SK-N-SH (cell line): ENCODE data around the gene INPPL1. TPM values are rescaled to one million over a fixed set of nuclear protein-coding genes. Genes with fewer than 3 reads are reported as not detected.

Experiments
- CTCF ChIA-PET: fragments of 300-600, 350-600 bp; formaldehyde crosslinking; extraction: SDS; loops from one replicate; lab custom pipeline; 2021; lab: Yijun Ruan, JAX
- POLR2A ChIA-PET: fragments of 350-600 bp; sonication (Branson Sonifier 250); formaldehyde crosslinking; extraction: SDS; loops from one replicate; lab custom pipeline; 2020; ENCODE audit warnings: antibody characterized with exemption, inconsistent platforms; lab: Yijun Ruan, JAX
- DNase-seq: peaks from one replicate; pipeline ENCODE4 v3.0.0; 2012
- H2AFZ ChIP-seq: fragments of 200-600 bp; sonication (generic); 2 replicates; pipeline ENCODE4 v1.8.1; 2016; ENCODE audit warnings: antibody characterized with exemption, mild to moderate bottlenecking, low read depth
- H3F3A ChIP-seq: fragments of 200-600 bp; sonication (generic); replicated peaks from 2 replicates; pipeline ENCODE3; 2016; ENCODE audit warnings: antibody characterized with exemption, mild to moderate bottlenecking; ENCODE audit not compliant: insufficient read depth
- H3K27ac ChIP-seq, 2 experiments: fragments of 200-500 bp in 1 of 2; fragments of 200-600 bp in 1 of 2; sonication (Bioruptor generic) in 1 of 2; sonication (generic), shearing (Covaris generic) in 1 of 2; 2 replicates each; pipeline versions ENCODE4 v1.5.1 to v1.6.1; 2014 to 2016; ENCODE audit warnings: low read depth in 2 of 2, inconsistent platforms in 1 of 2, low read length in 1 of 2, mild to moderate bottlenecking in 1 of 2, mixed read lengths in 1 of 2
- H3K27me3 ChIP-seq: fragments of 200-600 bp; sonication (generic), shearing (Covaris generic); 2 replicates; pipeline ENCODE4 v1.6.1; 2016; ENCODE audit warnings: mixed run types; ENCODE audit not compliant: insufficient read depth
- H3K36me3 ChIP-seq, 2 experiments: fragments of 200-500 bp in 1 of 2; fragments of 200-600 bp in 1 of 2; sonication (Bioruptor generic) in 1 of 2; sonication (generic) in 1 of 2; replicated peaks in 1 of 2; 2 replicates each; pipeline versions ENCODE3 to v1.5.1; 2014 to 2016; ENCODE audit warnings: low read length in 1 of 2, mild to moderate bottlenecking in 1 of 2; ENCODE audit not compliant: insufficient read depth in 2 of 2, control insufficient read depth in 1 of 2
- H3K4me1 ChIP-seq, 2 experiments: fragments of 200-500 bp in 1 of 2; fragments of 200-600 bp in 1 of 2; sonication (Bioruptor generic) in 1 of 2; sonication (generic), shearing (Covaris generic) in 1 of 2; 2 replicates each; pipeline versions ENCODE4 v1.5.1 to v1.6.1; 2014 to 2016; ENCODE audit warnings: low read depth in 1 of 2, low read length in 1 of 2, mixed run types in 1 of 2; ENCODE audit not compliant: insufficient read depth in 2 of 2, control insufficient read depth in 1 of 2
- H3K4me2 ChIP-seq: fragments of 200-600 bp; sonication (generic), shearing (Covaris generic); 2 replicates; pipeline ENCODE4 v1.6.1; 2017; ENCODE audit warnings: mixed run types
- H3K4me3 ChIP-seq, 2 experiments: fragments of 200-500 bp in 1 of 2; fragments of 200-600 bp in 1 of 2; sonication (Bioruptor generic) in 1 of 2; sonication (generic), shearing (Covaris generic) in 1 of 2; 2 replicates each; pipeline versions ENCODE4 v1.5.1 to v1.8.1; 2014 to 2016; ENCODE audit warnings: low read depth in 2 of 2, inconsistent platforms in 1 of 2, low read length in 1 of 2, mild to moderate bottlenecking in 1 of 2, mixed read lengths in 1 of 2, moderate library complexity in 1 of 2
- H3K79me2 ChIP-seq: fragments of 200-600 bp; sonication (generic); 2 replicates; pipeline ENCODE4 v1.8.1; 2017; ENCODE audit warnings: mild to moderate bottlenecking; ENCODE audit not compliant: insufficient read depth
- H3K9ac ChIP-seq: fragments of 200-600 bp; sonication (generic); 2 replicates; pipeline ENCODE4 v1.6.1; 2017; ENCODE audit warnings: mixed run types
- H3K9me2 ChIP-seq: fragments of 200-600 bp; sonication (generic); 2 replicates; pipeline ENCODE4 v1.6.1; 2017; ENCODE audit warnings: mixed run types
- H3K9me3 ChIP-seq: fragments of 200-600 bp; sonication (generic); 2 replicates; pipeline ENCODE4 v1.6.1; 2017; ENCODE audit warnings: mixed run types, mild to moderate bottlenecking, moderate library complexity
- H4K20me1 ChIP-seq: fragments of 200-600 bp; sonication (generic); 2 replicates; pipeline ENCODE4 v1.6.1; 2017; ENCODE audit warnings: mild to moderate bottlenecking, mixed run types; ENCODE audit not compliant: insufficient read depth
- EP300 ChIP-seq, 2 experiments: IDR thresholded peaks; 2 replicates each; pipeline versions ENCODE4 v1.4.0 to v1.6.1; 2012; ENCODE audit warnings: borderline replicate concordance in 1 of 2, low read depth in 1 of 2, low read length in 1 of 2
- FOXJ3 ChIP-seq: sonication (generic); formaldehyde crosslinking; IDR thresholded peaks from 2 replicates; pipeline ENCODE4 v1.5.1; 2020; ENCODE audit warnings: mild to moderate bottlenecking, missing genetic modification reagents
- JUND ChIP-seq: IDR thresholded peaks from 2 replicates; pipeline ENCODE4 v1.4.0; 2012
- MEF2A ChIP-seq: IDR thresholded peaks from 2 replicates; pipeline ENCODE4 v1.4.0; 2012; ENCODE audit warnings: low read depth, borderline replicate concordance
- MXI1 ChIP-seq: IDR thresholded peaks from 2 replicates; pipeline ENCODE4 v1.6.1; 2012; ENCODE audit warnings: mild to moderate bottlenecking, low read depth, low read length, improper control_type of control experiment
- POLR2AphosphoS5 ChIP-seq: IDR thresholded peaks from 2 replicates; pipeline ENCODE4 v1.6.1; 2012; ENCODE audit warnings: low read depth, low read length
- RCOR1 ChIP-seq: fragments of 150-350 bp; IDR thresholded peaks from 2 replicates; pipeline ENCODE4 v1.6.1; 2017; ENCODE audit warnings: antibody characterized with exemption, low read length
- TCF12 ChIP-seq: IDR thresholded peaks from 2 replicates; pipeline ENCODE4 v1.4.0; 2012
- TEAD4 ChIP-seq: IDR thresholded peaks from 2 replicates; pipeline ENCODE4 v1.4.0; 2012; ENCODE audit warnings: mild to moderate bottlenecking, borderline replicate concordance; ENCODE audit not compliant: insufficient read depth
- YY1 ChIP-seq: IDR thresholded peaks from 2 replicates; pipeline ENCODE4 v1.4.0; 2012; ENCODE audit warnings: low read depth, mild to moderate bottlenecking
- WGBS: methylation state at CpG from one replicate; pipeline ENCODE4 v1.1.6; 2017; ENCODE audit warnings: low lambda C conversion rate; 5-methylcytosine and 5-hydroxymethylcytosine counted together
- polyA plus RNA-seq, 3 experiments: library from polyadenylated mRNA; depleted of rRNA; stranded (reverse); fragments of >200 nt; gene quantifications; 2 replicates each; pipeline ENCODE4 v1.2.3, GENCODE V29; 2012
- TF ChIP-seq, protein P1 (sequence below): fragments of 150-350 bp; IDR thresholded peaks from 2 replicates; pipeline ENCODE4 v1.6.1; 2017; ENCODE audit warnings: antibody characterized with exemption, low read length, low read depth, borderline replicate concordance
- TF ChIP-seq, protein P2 (sequence below): IDR thresholded peaks from 2 replicates; pipeline ENCODE4 v1.4.0; 2012; ENCODE audit warnings: low read depth
- TF ChIP-seq, protein P3 (sequence below): IDR thresholded peaks from 2 replicates; pipeline ENCODE4 v1.4.0; 2012; ENCODE audit warnings: low read depth, borderline replicate concordance
- TF ChIP-seq, protein P4 (sequence below): IDR thresholded peaks from 2 replicates; pipeline ENCODE4 v1.4.0; 2012; ENCODE audit warnings: low read depth, borderline replicate concordance
- TF ChIP-seq, protein P5 (sequence below): IDR thresholded peaks from 2 replicates; pipeline ENCODE4; 2012
- TF ChIP-seq, protein P6 (sequence below): fragments of 200-600 bp; sonication (generic); IDR thresholded peaks from 2 replicates; pipeline ENCODE4 v1.6.1; 2017; ENCODE audit warnings: antibody characterized with exemption, mild to moderate bottlenecking, moderate library complexity

Gene INPPL1
- polyA plus RNA-seq, 1 of the 3 experiments (the other 2 are of a cell fraction), result 123 TPM

DNA sequence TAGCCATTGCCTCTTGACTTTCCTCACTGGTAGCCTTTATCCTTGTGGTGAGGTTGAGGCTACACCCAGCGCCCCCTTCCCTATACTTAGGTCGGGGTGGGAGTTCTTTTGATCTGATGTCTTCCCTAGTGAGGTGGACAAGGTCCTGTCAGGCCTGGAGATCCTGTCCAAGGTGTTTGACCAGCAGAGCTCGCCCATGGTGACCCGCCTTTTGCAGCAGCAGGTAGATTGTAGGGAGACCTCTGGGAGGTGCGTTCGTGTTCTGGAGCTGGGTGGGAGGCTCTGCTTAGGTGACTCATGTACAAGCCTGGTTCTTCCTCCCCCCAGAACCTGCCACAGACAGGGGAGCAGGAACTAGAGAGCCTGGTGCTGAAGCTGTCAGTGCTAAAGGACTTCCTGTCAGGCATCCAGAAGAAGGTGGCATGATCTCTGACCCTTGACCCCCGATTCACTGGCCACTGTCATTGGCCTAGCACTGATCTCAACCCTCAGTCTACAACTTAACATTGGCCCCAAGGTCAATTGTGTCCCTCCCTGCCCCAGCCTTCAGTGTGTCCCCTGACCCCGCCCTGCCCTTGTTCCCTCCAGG lies 4.9 kb downstream of the INPPL1 start (continued):
- TF ChIP-seq TEAD4 (no peak), MXI1 (no peak), FOXJ3 (CRISPR knock-in tag) (no peak), POLR2AphosphoS5 (no peak), RCOR1 (no peak), JUND (no peak)
- TF ChIP-seq, protein P1, sequence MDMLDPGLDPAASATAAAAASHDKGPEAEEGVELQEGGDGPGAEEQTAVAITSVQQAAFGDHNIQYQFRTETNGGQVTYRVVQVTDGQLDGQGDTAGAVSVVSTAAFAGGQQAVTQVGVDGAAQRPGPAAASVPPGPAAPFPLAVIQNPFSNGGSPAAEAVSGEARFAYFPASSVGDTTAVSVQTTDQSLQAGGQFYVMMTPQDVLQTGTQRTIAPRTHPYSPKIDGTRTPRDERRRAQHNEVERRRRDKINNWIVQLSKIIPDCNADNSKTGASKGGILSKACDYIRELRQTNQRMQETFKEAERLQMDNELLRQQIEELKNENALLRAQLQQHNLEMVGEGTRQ, result no peak
- TF ChIP-seq, protein P2, sequence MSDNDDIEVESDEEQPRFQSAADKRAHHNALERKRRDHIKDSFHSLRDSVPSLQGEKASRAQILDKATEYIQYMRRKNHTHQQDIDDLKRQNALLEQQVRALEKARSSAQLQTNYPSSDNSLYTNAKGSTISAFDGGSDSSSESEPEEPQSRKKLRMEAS, result no peak
- TF ChIP-seq, protein P3, sequence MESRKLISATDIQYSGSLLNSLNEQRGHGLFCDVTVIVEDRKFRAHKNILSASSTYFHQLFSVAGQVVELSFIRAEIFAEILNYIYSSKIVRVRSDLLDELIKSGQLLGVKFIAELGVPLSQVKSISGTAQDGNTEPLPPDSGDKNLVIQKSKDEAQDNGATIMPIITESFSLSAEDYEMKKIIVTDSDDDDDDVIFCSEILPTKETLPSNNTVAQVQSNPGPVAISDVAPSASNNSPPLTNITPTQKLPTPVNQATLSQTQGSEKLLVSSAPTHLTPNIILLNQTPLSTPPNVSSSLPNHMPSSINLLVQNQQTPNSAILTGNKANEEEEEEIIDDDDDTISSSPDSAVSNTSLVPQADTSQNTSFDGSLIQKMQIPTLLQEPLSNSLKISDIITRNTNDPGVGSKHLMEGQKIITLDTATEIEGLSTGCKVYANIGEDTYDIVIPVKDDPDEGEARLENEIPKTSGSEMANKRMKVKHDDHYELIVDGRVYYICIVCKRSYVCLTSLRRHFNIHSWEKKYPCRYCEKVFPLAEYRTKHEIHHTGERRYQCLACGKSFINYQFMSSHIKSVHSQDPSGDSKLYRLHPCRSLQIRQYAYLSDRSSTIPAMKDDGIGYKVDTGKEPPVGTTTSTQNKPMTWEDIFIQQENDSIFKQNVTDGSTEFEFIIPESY, result no peak
- TF ChIP-seq, protein P4, sequence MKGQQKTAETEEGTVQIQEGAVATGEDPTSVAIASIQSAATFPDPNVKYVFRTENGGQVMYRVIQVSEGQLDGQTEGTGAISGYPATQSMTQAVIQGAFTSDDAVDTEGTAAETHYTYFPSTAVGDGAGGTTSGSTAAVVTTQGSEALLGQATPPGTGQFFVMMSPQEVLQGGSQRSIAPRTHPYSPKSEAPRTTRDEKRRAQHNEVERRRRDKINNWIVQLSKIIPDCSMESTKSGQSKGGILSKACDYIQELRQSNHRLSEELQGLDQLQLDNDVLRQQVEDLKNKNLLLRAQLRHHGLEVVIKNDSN, result no peak
- TF ChIP-seq, all 33 proteins: peak for 0

DNA sequence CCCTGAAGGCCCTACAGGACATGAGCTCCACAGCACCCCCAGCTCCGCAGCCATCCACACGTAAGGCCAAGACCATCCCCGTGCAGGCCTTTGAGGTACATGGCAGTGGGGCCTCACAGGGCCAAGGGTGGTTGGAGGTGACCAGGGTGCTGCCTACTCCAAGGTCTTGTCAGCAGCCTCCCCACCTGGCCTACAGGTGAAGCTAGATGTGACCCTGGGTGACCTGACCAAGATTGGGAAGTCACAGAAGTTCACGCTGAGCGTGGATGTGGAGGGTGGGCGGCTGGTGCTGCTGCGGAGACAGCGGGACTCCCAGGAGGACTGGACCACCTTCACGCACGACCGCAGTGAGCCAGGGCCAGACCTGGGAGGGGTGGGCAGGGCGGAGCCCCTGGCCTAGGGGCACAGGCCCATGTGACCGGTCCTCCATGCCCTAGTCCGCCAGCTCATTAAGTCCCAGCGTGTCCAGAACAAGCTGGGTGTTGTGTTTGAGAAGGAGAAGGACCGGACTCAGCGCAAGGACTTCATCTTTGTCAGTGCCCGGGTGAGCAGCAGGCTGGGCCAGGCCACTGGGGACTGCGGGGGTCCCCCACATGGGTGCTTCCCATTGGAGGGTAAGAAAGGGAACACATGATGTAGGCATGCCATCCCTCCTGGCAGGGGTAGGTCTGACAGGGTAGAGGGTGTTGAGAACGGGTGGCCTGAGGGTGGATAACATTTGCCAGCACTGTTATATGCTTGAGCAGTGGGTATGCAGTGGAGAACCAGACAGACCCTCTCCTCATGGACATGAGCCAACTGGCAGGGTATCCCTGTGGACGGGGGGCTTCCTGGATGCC lies 5.6 kb downstream of the INPPL1 start:
- no peak overlapping the region for H3K27ac ChIP-seq
- peaks cover 47% of the 10 kb centered on the region for H3K79me2 ChIP-seq
- no peak for TF ChIP-seq RCOR1
- TF ChIP-seq, protein P5, sequence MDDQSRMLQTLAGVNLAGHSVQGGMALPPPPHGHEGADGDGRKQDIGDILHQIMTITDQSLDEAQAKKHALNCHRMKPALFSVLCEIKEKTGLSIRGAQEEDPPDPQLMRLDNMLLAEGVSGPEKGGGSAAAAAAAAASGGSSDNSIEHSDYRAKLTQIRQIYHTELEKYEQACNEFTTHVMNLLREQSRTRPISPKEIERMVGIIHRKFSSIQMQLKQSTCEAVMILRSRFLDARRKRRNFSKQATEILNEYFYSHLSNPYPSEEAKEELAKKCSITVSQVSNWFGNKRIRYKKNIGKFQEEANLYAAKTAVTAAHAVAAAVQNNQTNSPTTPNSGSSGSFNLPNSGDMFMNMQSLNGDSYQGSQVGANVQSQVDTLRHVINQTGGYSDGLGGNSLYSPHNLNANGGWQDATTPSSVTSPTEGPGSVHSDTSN, result no peak
- TF ChIP-seq EP300 (IDR thresholded peaks at IDR 0.05; ENCODE audit: borderline replicate concordance in 1 of 2, low read depth in 1 of 2, low read length in 1 of 2), result no peak
- no peak for TF ChIP-seq MEF2A
- TF ChIP-seq, protein P6, sequence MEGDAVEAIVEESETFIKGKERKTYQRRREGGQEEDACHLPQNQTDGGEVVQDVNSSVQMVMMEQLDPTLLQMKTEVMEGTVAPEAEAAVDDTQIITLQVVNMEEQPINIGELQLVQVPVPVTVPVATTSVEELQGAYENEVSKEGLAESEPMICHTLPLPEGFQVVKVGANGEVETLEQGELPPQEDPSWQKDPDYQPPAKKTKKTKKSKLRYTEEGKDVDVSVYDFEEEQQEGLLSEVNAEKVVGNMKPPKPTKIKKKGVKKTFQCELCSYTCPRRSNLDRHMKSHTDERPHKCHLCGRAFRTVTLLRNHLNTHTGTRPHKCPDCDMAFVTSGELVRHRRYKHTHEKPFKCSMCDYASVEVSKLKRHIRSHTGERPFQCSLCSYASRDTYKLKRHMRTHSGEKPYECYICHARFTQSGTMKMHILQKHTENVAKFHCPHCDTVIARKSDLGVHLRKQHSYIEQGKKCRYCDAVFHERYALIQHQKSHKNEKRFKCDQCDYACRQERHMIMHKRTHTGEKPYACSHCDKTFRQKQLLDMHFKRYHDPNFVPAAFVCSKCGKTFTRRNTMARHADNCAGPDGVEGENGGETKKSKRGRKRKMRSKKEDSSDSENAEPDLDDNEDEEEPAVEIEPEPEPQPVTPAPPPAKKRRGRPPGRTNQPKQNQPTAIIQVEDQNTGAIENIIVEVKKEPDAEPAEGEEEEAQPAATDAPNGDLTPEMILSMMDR, result no peak
- TF ChIP-seq TCF12, result no peak
- no peak for TF ChIP-seq YY1
- no peaks in the 10 kb centered on the region for H3K9me2 ChIP-seq
- no peak overlapping the region for H3K4me3 ChIP-seq
- no peaks in the 10 kb centered on the region for H3K9me3 ChIP-seq
- H3K4me2 ChIP-seq, result no peak overlapping the region
- H3K36me3 ChIP-seq, result peaks cover 66 to 79% of the 10 kb centered on the region in 2 experiments
- ChIA-PET POLR2A (interaction anchor here (8.7 kb wide), 1 partner anchor 6 kb away, joined by 131 read pairs; no protein-coding TSS in a partner anchor), CTCF (interaction anchor here (1.0 to 9.1 kb wide), 5 partner anchors 7 to 205 kb away, joined by 4 to 73 read pairs (median 27); partner anchors contain the start of gene CLPB)
- H3K27me3 ChIP-seq, result no peaks in the 10 kb centered on the region
- H3K9ac ChIP-seq, result no peak overlapping the region
- no peak for DNase-seq
- 98% methylated on average over 16 of the region's 21 CpGs for WGBS
- peaks cover 21% of the 10 kb centered on the region for H3F3A ChIP-seq
- peaks cover 5 to 30% of the 10 kb centered on the region in 2 experiments; a peak in 3 of 4 replicates for H3K4me1 ChIP-seq
- peaks cover 48% of the 10 kb centered on the region for H4K20me1 ChIP-seq
- H2AFZ ChIP-seq, result no peak overlapping the region
